Measurements from ENCODE around the gene ZNF532. TPM values are rescaled to one million over a fixed set of nuclear protein-coding genes. Genes with fewer than 3 reads are reported as not detected.
"Not testable (repeated sequence)": the region's sequence is repeated elsewhere in the genome, so short reads cannot be mapped to it uniquely, and the experiment has no call there.

ZNF532 gene
- polyA plus RNA-seq, 2 donors, result 9.9 to 10.6 TPM

- Histone ChIP-seq H3K9me3 (ENCODE audit: control insufficient read depth in 2 of 2, insufficient read depth in 1 of 2, low read depth in 1 of 2, low read length in 1 of 2) (peaks cover 0 to 2% of the 10 kb centered on the region in 2 donors), H3K27ac (ENCODE audit: low read depth in 2 of 2, low read length in 1 of 2) (no peak overlapping the region), H3K36me3 (ENCODE audit: control insufficient read depth in 2 of 2, insufficient read depth in 2 of 2, low read length in 1 of 2) (no peaks in the 10 kb centered on the region), H3K27me3 (ENCODE audit: control insufficient read depth in 1 of 2, insufficient read depth in 2 of 2, low read length in 2 of 2) (no peaks in the 10 kb centered on the region), H3K4me1 (ENCODE audit: control insufficient read depth in 2 of 2, insufficient read depth in 2 of 2, low read length in 1 of 2) (peaks cover 0 to 5% of the 10 kb centered on the region in 2 donors), H3K4me3 (ENCODE audit: low read depth in 1 of 2, low read length in 2 of 2) (no peak overlapping the region)
- WGBS, 2 donors, result 84 to 88% methylated on average over 17 of the region's 17 CpGs
Observed at GRCh38 chr18:58845928-58846724, 18.6 kb upstream of the ZNF532 start.

GRCh38 chr18:58847383-58848071, 17.1 kb upstream of the ZNF532 start:
- Histone ChIP-seq H3K9me3 (ENCODE audit: control insufficient read depth in 2 of 2, insufficient read depth in 1 of 2, low read depth in 1 of 2, low read length in 1 of 2) (peaks cover 0 to 2% of the 10 kb centered on the region in 2 donors), H3K27ac (ENCODE audit: low read depth in 2 of 2, low read length in 1 of 2) (peak overlapping the region in 1 of 2 donors; percentile 35), H3K27me3 (ENCODE audit: control insufficient read depth in 1 of 2, insufficient read depth in 2 of 2, low read length in 2 of 2) (no peaks in the 10 kb centered on the region), H3K36me3 (ENCODE audit: control insufficient read depth in 2 of 2, insufficient read depth in 2 of 2, low read length in 1 of 2) (no peaks in the 10 kb centered on the region), H3K4me1 (ENCODE audit: control insufficient read depth in 2 of 2, insufficient read depth in 2 of 2, low read length in 1 of 2) (peaks cover 0 to 5% of the 10 kb centered on the region in 2 donors), H3K4me3 (ENCODE audit: low read depth in 1 of 2, low read length in 2 of 2) (peak overlapping the region; percentile 21 to 25)
- 19 to 21% methylated on average over 29 of the region's 29 CpGs for WGBS, 2 donors

GRCh38 chr18:58848685-58849084, 16.0 kb upstream of the ZNF532 start:
- no peak overlapping the region for H3K4me3 ChIP-seq (ENCODE audit: low read depth in 1 of 2, low read length in 2 of 2)
- no peaks in the 10 kb centered on the region for H3K36me3 ChIP-seq (ENCODE audit: control insufficient read depth in 2 of 2, insufficient read depth in 2 of 2, low read length in 1 of 2)
- no peak overlapping the region for H3K27ac ChIP-seq (ENCODE audit: low read depth in 2 of 2, low read length in 1 of 2)
- H3K4me1 ChIP-seq (ENCODE audit: control insufficient read depth in 2 of 2, insufficient read depth in 2 of 2, low read length in 1 of 2), result peaks cover 0 to 5% of the 10 kb centered on the region in 2 donors
- peaks cover 0 to 2% of the 10 kb centered on the region in 2 donors for H3K9me3 ChIP-seq (ENCODE audit: control insufficient read depth in 2 of 2, insufficient read depth in 1 of 2, low read depth in 1 of 2, low read length in 1 of 2)
- WGBS, 2 donors, result 80 to 94% methylated on average over 3 of the region's 3 CpGs
- H3K27me3 ChIP-seq (ENCODE audit: control insufficient read depth in 1 of 2, insufficient read depth in 2 of 2, low read length in 2 of 2), result no peaks in the 10 kb centered on the region

- H3K27ac ChIP-seq (ENCODE audit: low read depth in 2 of 2, low read length in 1 of 2), result no peak overlapping the region
- H3K36me3 ChIP-seq (ENCODE audit: control insufficient read depth in 2 of 2, insufficient read depth in 2 of 2, low read length in 1 of 2), result no peaks in the 10 kb centered on the region
- no peaks in the 10 kb centered on the region for H3K27me3 ChIP-seq (ENCODE audit: control insufficient read depth in 1 of 2, insufficient read depth in 2 of 2, low read length in 2 of 2)
- peaks cover 0 to 5% of the 10 kb centered on the region in 2 donors for H3K4me1 ChIP-seq (ENCODE audit: control insufficient read depth in 2 of 2, insufficient read depth in 2 of 2, low read length in 1 of 2)
- H3K9me3 ChIP-seq (ENCODE audit: control insufficient read depth in 2 of 2, insufficient read depth in 1 of 2, low read depth in 1 of 2, low read length in 1 of 2), result peaks cover 0 to 2% of the 10 kb centered on the region in 2 donors
- WGBS, 2 donors, result 82 to 84% methylated on average over 12 of the region's 12 CpGs
- H3K4me3 ChIP-seq (ENCODE audit: low read depth in 1 of 2, low read length in 2 of 2), result no peak overlapping the region
Observed at GRCh38 chr18:58850786-58851469, 13.7 kb upstream of the ZNF532 start.

GRCh38 chr18:58851856-58852255, 12.8 kb upstream of the ZNF532 start:
- 70% methylated on average over 5 of the region's 5 CpGs for WGBS, 2 donors
- no peaks in the 10 kb centered on the region for H3K27me3 ChIP-seq (ENCODE audit: control insufficient read depth in 1 of 2, insufficient read depth in 2 of 2, low read length in 2 of 2)

GRCh38 chr18:58852629-58853028, 12.0 kb upstream of the ZNF532 start:
- 91 to 95% methylated on average over 4 of the region's 4 CpGs for WGBS, 2 donors
- Histone ChIP-seq H3K4me1 (ENCODE audit: control insufficient read depth in 2 of 2, insufficient read depth in 2 of 2, low read length in 1 of 2) (no peaks in the 10 kb centered on the region), H3K27me3 (ENCODE audit: control insufficient read depth in 1 of 2, insufficient read depth in 2 of 2, low read length in 2 of 2) (no peaks in the 10 kb centered on the region), H3K4me3 (ENCODE audit: low read depth in 1 of 2, low read length in 2 of 2) (no peak overlapping the region), H3K27ac (ENCODE audit: low read depth in 2 of 2, low read length in 1 of 2) (no peak overlapping the region), H3K9me3 (ENCODE audit: control insufficient read depth in 2 of 2, insufficient read depth in 1 of 2, low read depth in 1 of 2, low read length in 1 of 2) (peaks cover 0 to 2% of the 10 kb centered on the region in 2 donors), H3K36me3 (ENCODE audit: control insufficient read depth in 2 of 2, insufficient read depth in 2 of 2, low read length in 1 of 2) (no peaks in the 10 kb centered on the region)

More at GRCh38 chr18:58851856-58852255, 12.8 kb upstream of the ZNF532 start:
- no peak overlapping the region for H3K27ac ChIP-seq (ENCODE audit: low read depth in 2 of 2, low read length in 1 of 2)
- peaks cover 0 to 5% of the 10 kb centered on the region in 2 donors for H3K4me1 ChIP-seq (ENCODE audit: control insufficient read depth in 2 of 2, insufficient read depth in 2 of 2, low read length in 1 of 2)
- H3K4me3 ChIP-seq (ENCODE audit: low read depth in 1 of 2, low read length in 2 of 2), result no peak overlapping the region
- H3K9me3 ChIP-seq (ENCODE audit: control insufficient read depth in 2 of 2, insufficient read depth in 1 of 2, low read depth in 1 of 2, low read length in 1 of 2), result peaks cover 0 to 2% of the 10 kb centered on the region in 2 donors
- H3K36me3 ChIP-seq (ENCODE audit: control insufficient read depth in 2 of 2, insufficient read depth in 2 of 2, low read length in 1 of 2), result no peaks in the 10 kb centered on the region

- Histone ChIP-seq H3K27ac (ENCODE audit: low read depth in 2 of 2, low read length in 1 of 2) (no peak overlapping the region), H3K36me3 (ENCODE audit: control insufficient read depth in 2 of 2, insufficient read depth in 2 of 2, low read length in 1 of 2) (no peaks in the 10 kb centered on the region), H3K9me3 (ENCODE audit: control insufficient read depth in 2 of 2, insufficient read depth in 1 of 2, low read depth in 1 of 2, low read length in 1 of 2) (peaks cover 0 to under 1% of the 10 kb centered on the region in 2 donors), H3K27me3 (ENCODE audit: control insufficient read depth in 1 of 2, insufficient read depth in 2 of 2, low read length in 2 of 2) (no peaks in the 10 kb centered on the region), H3K4me1 (ENCODE audit: control insufficient read depth in 2 of 2, insufficient read depth in 2 of 2, low read length in 1 of 2) (no peaks in the 10 kb centered on the region), H3K4me3 (ENCODE audit: low read depth in 1 of 2, low read length in 2 of 2) (no peak overlapping the region)
- WGBS, 2 donors, result 89% methylated on average over 3 of the region's 3 CpGs
Observed at GRCh38 chr18:58853561-58853960, 11.1 kb upstream of the ZNF532 start.

- not testable (repeated sequence) for H3K9me3 ChIP-seq (ENCODE audit: control insufficient read depth in 2 of 2, insufficient read depth in 1 of 2, low read depth in 1 of 2, low read length in 1 of 2); H3K4me1 ChIP-seq (ENCODE audit: control insufficient read depth in 2 of 2, insufficient read depth in 2 of 2, low read length in 1 of 2); H3K27me3 ChIP-seq (ENCODE audit: control insufficient read depth in 1 of 2, insufficient read depth in 2 of 2, low read length in 2 of 2); H3K4me3 ChIP-seq (ENCODE audit: low read depth in 1 of 2, low read length in 2 of 2); H3K27ac ChIP-seq (ENCODE audit: low read depth in 2 of 2, low read length in 1 of 2); H3K36me3 ChIP-seq (ENCODE audit: control insufficient read depth in 2 of 2, insufficient read depth in 2 of 2, low read length in 1 of 2)
- WGBS, 2 donors, result 84 to 88% methylated on average over 7 of the region's 7 CpGs
Observed at GRCh38 chr18:58855521-58855920, 9.2 kb upstream of the ZNF532 start.

GRCh38 chr18:58856881-58857280, 7.8 kb upstream of the ZNF532 start:
- Histone ChIP-seq H3K27me3 (ENCODE audit: control insufficient read depth in 1 of 2, insufficient read depth in 2 of 2, low read length in 2 of 2) (no peaks in the 10 kb centered on the region), H3K27ac (ENCODE audit: low read depth in 2 of 2, low read length in 1 of 2) (no peak overlapping the region), H3K36me3 (ENCODE audit: control insufficient read depth in 2 of 2, insufficient read depth in 2 of 2, low read length in 1 of 2) (no peaks in the 10 kb centered on the region), H3K4me3 (ENCODE audit: low read depth in 1 of 2, low read length in 2 of 2) (no peak overlapping the region), H3K9me3 (ENCODE audit: control insufficient read depth in 2 of 2, insufficient read depth in 1 of 2, low read depth in 1 of 2, low read length in 1 of 2) (no peaks in the 10 kb centered on the region), H3K4me1 (ENCODE audit: control insufficient read depth in 2 of 2, insufficient read depth in 2 of 2, low read length in 1 of 2) (no peaks in the 10 kb centered on the region)
- WGBS, 2 donors, result 62 to 68% methylated on average over 9 of the region's 9 CpGs

Measured in esophagus (tissue), 2 donors.